LNCAP (cell line): ENCODE results near the gene OR10X1.

Source experiments
- TF ChIP-seq, protein P1 (sequence below): fragments of 450-650 bp; IDR thresholded peaks from 2 replicates; pipeline ENCODE4 v1.5.1; 2017; ENCODE audit warnings: mild to moderate bottlenecking

Gene OR10X1, protein sequence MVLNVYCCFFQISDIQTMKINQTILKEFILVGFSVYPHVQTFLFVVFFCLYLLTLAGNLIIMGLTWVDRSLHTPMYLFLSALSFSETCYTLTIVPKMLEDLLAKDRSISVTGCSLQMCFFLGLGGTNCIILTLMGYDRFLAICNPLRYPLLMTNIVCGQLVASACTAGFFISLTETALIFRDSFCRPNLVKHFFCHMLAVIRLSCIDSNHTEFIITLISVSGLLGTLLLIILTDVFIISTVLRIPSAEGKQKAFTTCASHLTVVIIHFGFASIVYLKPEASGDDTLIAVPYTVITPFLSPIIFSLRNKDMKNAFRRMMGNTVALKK

DNA sequence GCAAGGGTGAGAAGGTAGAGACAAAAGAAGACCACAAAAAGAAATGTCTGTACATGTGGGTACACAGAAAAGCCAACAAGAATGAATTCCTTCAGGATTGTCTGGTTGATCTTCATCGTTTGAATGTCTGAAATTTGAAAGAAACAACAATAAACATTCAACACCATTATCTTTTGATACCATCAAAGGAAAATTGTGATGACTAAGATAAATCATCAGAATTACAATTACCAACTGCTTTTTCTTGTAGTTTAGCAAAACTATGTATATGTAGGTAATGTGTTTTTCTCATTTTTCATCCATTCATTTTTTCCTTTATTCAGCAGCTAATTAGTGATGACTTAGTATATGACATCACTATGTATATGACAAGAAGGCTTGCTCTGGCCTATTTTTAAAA is at the start of gene OR10X1:
Gene OR10X1 (minus strand): TSS at position 167 of the 400 bp plus-strand sequence. CDS start 0 bp downstream, at position 167.
- TF ChIP-seq, protein P1, sequence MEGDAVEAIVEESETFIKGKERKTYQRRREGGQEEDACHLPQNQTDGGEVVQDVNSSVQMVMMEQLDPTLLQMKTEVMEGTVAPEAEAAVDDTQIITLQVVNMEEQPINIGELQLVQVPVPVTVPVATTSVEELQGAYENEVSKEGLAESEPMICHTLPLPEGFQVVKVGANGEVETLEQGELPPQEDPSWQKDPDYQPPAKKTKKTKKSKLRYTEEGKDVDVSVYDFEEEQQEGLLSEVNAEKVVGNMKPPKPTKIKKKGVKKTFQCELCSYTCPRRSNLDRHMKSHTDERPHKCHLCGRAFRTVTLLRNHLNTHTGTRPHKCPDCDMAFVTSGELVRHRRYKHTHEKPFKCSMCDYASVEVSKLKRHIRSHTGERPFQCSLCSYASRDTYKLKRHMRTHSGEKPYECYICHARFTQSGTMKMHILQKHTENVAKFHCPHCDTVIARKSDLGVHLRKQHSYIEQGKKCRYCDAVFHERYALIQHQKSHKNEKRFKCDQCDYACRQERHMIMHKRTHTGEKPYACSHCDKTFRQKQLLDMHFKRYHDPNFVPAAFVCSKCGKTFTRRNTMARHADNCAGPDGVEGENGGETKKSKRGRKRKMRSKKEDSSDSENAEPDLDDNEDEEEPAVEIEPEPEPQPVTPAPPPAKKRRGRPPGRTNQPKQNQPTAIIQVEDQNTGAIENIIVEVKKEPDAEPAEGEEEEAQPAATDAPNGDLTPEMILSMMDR, result no peak

GRCh38 chr1:158613764-158614163 is 34.1 kb upstream of the OR10X1 start:
- TF ChIP-seq, protein P1, result no peak

DNA sequence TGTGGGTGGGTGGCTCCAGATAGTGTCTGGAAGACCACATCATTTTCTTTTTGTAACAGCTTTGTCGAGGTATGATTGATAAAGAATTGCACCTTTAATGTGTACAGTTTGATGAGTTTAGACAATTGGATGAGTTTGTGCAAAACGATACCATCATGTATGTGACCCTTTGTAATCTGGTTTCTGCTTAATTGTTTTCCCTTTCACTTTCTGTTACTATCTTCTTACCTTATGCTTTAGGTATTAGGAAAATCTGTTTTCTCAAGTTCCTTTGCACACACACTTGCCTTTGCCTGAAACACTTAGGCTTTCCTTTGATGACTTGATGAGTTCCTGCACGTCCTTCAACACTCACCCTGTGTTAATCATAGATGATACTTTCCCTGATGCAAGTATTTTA is 32.2 kb upstream of the OR10X1 start:
- TF ChIP-seq, protein P1, result no peak

GRCh38 chr1:158607296-158607695 is 27.6 kb upstream of the OR10X1 start:
- TF ChIP-seq, protein P1, result no peak

- TF ChIP-seq, protein P1, result no peak
These were observed 25.3 kb upstream of the OR10X1 start, which contains the start of gene OR10Z1 for GRCh38 chr1:158604968-158605367. OR10Z1 (plus strand) TSS chr1:158605268; CDS start chr1:158606439, 1,171 bp downstream.

DNA sequence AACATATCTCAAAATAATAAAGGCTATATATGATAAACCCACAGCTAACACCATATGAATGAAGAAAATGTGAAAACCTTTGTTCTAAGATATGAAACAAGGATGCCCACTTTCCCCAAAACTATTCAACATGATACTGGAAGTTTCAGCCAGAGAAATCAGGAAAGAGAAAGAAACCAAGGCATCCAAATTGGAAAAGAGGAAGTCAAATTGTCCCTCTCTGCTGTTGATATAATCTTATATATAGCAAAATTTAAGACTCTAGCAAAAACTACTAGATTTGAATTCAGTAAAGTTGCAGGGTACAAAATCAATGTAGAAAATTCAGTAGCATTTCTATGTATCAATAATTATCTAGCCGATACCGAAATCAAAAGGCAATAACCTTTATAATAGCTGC is 21.0 kb upstream of the OR10X1 start:
- TF ChIP-seq, protein P1, result no peak

- TF ChIP-seq, protein P1, result no peak
These were observed 7.2 kb upstream of the OR10X1 start for GRCh38 chr1:158586942-158587341.
